NOMO-1 treated with dmso at 0.1 percent for 144 hours (cell line): ENCODE data around the gene TLR1.
"Not testable (repeated sequence)": the region's sequence is repeated elsewhere in the genome, so short reads cannot be mapped to it uniquely, and the experiment has no call there.

Experiments
- DNase-seq: peaks from one replicate; lab custom pipeline; 2025; ENCODE audit not compliant: unreplicated experiment; lab: John Stamatoyannopoulos, UW

Gene TLR1

GRCh38 chr4:38804654-38805295 lies at the start of gene TLR1:
Gene TLR1, minus strand, starts transcription at chr4:38804791. Its CDS starts 5,960 bp downstream, at chr4:38798831.
- peak; percentile 40 for DNase-seq

GRCh38 chr4:38846015-38846414 lies 41.4 kb upstream of the TLR1 start:
- DNase-seq: no peak

GRCh38 chr4:38842994-38843393 lies 38.4 kb upstream of the TLR1 start:
- DNase-seq: no peak

- no peak for DNase-seq
Measured at GRCh38 chr4:38837849-38838248, 33.3 kb upstream of the TLR1 start.

GRCh38 chr4:38837334-38837733 lies 32.7 kb upstream of the TLR1 start:
- no peak for DNase-seq

GRCh38 chr4:38834570-38834969 lies 30.0 kb upstream of the TLR1 start:
- no peak for DNase-seq

GRCh38 chr4:38832624-38833528 lies 28.3 kb upstream of the TLR1 start:
- no peak for DNase-seq

GRCh38 chr4:38832206-38832605 lies 27.6 kb upstream of the TLR1 start:
- DNase-seq: no peak

- no peak for DNase-seq
Measured at GRCh38 chr4:38831653-38832052, 27.1 kb upstream of the TLR1 start.

GRCh38 chr4:38829237-38829636 lies 24.6 kb upstream of the TLR1 start:
- DNase-seq: no peak

GRCh38 chr4:38823766-38824165 lies 19.2 kb upstream of the TLR1 start:
- no peak for DNase-seq

GRCh38 chr4:38822748-38823303 lies 18.2 kb upstream of the TLR1 start:
- DNase-seq: no peak

- no peak for DNase-seq
Measured at GRCh38 chr4:38821739-38822138, 17.1 kb upstream of the TLR1 start.

- DNase-seq: no peak
Measured at GRCh38 chr4:38820329-38821061, 15.9 kb upstream of the TLR1 start.

- no peak for DNase-seq
Measured at GRCh38 chr4:38819569-38819968, 15.0 kb upstream of the TLR1 start.

- DNase-seq: no peak
Measured at GRCh38 chr4:38818441-38818976, 13.9 kb upstream of the TLR1 start.

- DNase-seq: peak; percentile 82
Measured at GRCh38 chr4:38815885-38816782, 11.5 kb upstream of the TLR1 start.

GRCh38 chr4:38814386-38814785 lies 9.8 kb upstream of the TLR1 start:
- DNase-seq: no peak

- DNase-seq: no peak
Measured at GRCh38 chr4:38811297-38811696, 6.7 kb upstream of the TLR1 start.

GRCh38 chr4:38807462-38807861 lies 2.9 kb upstream of the TLR1 start:
- not testable (repeated sequence) for DNase-seq
